ENCODE data around the gene VMAC.

VMAC gene

DNA sequence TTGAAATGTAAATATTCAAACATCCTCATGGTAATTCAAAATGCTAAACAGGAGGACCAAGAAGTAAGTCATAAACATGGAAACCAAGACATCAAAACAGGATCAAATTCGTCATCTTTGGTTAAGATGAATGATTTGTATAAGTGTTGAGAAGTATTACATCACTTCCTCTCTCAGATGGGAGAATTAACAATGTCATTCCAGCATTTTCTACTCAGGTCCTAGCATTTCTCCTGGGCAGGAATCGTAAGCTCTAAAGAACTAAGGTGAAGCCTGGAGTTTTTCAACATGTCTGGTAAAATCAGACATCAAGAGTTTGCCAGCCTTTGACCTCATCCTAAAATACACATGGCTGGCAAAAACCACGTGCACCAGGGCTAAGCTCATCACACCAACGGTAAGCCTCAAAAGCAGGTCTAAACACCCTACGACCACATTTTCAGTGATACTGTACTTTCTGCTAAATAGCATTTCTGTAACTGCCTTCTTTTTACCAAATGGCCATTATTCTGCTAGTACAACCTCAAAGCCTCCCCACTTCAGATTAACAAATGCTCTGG, 48.4 kb downstream of the VMAC start:
- H3K9ac ChIP-seq (ENCODE audit: insufficient read length), result peak overlapping the region; percentile 62
- peaks cover 10% of the 10 kb centered on the region; the same call in 1 of the 2 replicates for H3K36me3 ChIP-seq (ENCODE audit: insufficient read depth, low read length)
- no peak for TF ChIP-seq EZH2 (IDR thresholded peaks at IDR 0.05)
- no peak for TF ChIP-seq FOXP2 (optimal IDR thresholded peaks at IDR 0.05; ENCODE audit: control extremely low read depth, extremely low read length, insufficient read depth)
- no peak for TF ChIP-seq POLR2AphosphoS5 (IDR thresholded peaks at IDR 0.05; ENCODE audit: borderline replicate concordance, low read depth, low read length)
- H3K9me3 ChIP-seq (ENCODE audit: low read depth, low read length), result no peaks in the 10 kb centered on the region
- no peak overlapping the region; the same call in 1 of the 2 replicates for H3K4me3 ChIP-seq
- H3K27ac ChIP-seq, result peak overlapping the region; percentile 86
- DNase-seq (ENCODE audit: low read depth, low spot score), result no peak

DNA sequence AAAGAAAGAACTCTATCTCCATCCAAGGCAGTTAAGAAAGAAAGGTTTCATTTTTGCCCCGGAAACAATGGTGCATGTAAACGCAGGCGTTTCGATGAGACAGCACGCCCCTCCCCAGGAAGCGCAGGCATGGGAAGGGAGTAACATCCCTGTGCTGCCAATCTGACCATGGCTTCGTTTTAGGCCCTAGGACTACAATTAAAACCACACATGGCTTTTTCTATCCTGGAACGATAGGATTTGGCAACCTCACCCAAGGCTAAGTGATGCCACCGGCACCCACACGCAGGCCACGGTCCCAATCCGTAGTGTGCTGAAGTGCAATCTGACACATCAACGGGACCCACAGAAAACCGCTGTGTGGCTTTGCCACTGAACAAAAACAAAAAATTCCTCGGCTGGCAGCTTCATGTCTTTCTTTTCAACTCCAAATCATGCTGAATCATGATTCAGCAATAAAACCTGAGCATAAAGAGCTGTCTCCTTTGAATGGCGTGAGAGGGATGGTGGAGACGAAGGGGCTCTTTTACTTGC, 49.1 kb downstream of the VMAC start:
- Histone ChIP-seq H3K9ac (ENCODE audit: insufficient read length) (peak overlapping the region; percentile 62), H3K36me3 (ENCODE audit: insufficient read depth, low read length) (peaks cover 10% of the 10 kb centered on the region; the same call in 1 of the 2 replicates), H3K9me3 (ENCODE audit: low read depth, low read length) (no peaks in the 10 kb centered on the region), H3K4me3 (no peak overlapping the region; the same call in 1 of the 2 replicates), H3K27ac (peak overlapping the region; percentile 86)
- TF ChIP-seq EZH2 (IDR thresholded peaks at IDR 0.05) (no peak), FOXP2 (optimal IDR thresholded peaks at IDR 0.05; ENCODE audit: control extremely low read depth, extremely low read length, insufficient read depth) (no peak), POLR2AphosphoS5 (IDR thresholded peaks at IDR 0.05; ENCODE audit: borderline replicate concordance, low read depth, low read length) (no peak)
- DNase-seq (ENCODE audit: low read depth, low spot score), result no peak

DNA sequence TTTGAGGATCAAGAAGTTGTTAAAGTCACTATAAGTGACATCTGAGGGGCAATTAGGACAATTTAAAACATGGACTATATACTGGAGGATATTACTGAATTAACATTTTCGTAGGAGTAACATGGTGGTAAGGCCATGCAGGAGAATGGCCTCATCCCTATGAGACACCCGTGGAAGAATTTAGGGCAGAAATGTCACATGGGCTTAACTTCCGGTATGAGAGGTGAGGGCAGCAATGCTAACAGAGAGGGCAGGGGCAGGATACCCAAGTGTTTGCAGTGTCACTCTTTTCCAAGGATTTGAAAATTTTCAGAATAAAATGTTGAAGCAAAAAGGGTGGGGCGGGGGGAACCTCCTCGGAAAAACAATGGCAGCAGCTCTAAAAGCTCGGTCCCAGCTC, 49.6 kb downstream of the VMAC start:
- Histone ChIP-seq H3K36me3 (ENCODE audit: insufficient read depth, low read length) (peaks cover 10% of the 10 kb centered on the region; the same call in 1 of the 2 replicates), H3K9me3 (ENCODE audit: low read depth, low read length) (no peaks in the 10 kb centered on the region), H3K27ac (peak overlapping the region; percentile 86), H3K9ac (ENCODE audit: insufficient read length) (peak overlapping the region; percentile 62), H3K4me3 (0 out of 2 replicates have a peak overlapping the region, but pooled peaks have one; percentile 17)
- DNase-seq (ENCODE audit: low read depth, low spot score), result no peak
- TF ChIP-seq EZH2 (IDR thresholded peaks at IDR 0.05) (no peak), POLR2AphosphoS5 (IDR thresholded peaks at IDR 0.05; ENCODE audit: borderline replicate concordance, low read depth, low read length) (no peak), FOXP2 (optimal IDR thresholded peaks at IDR 0.05; ENCODE audit: control extremely low read depth, extremely low read length, insufficient read depth) (no peak)

DNA sequence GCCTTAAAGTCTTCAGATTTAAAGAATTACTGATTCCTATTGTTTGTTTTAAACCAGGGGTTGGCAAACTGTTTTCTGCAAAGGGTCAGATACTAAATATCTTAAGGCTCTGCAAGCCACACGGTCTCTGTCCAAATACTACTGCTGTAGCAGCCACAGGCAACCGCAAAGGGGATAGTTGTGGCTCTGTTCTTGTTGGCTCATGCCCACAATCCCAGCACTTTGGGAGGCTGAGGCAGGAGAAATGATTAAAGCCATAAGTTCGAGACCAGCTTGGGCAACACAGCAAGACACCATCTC, 50.9 kb downstream of the VMAC start:
- H3K4me3 ChIP-seq, result no peak overlapping the region
- H3K9ac ChIP-seq (ENCODE audit: insufficient read length), result no peak overlapping the region
- H3K36me3 ChIP-seq (ENCODE audit: insufficient read depth, low read length), result peaks cover 8% of the 10 kb centered on the region; the same call in 1 of the 2 replicates
- TF ChIP-seq POLR2AphosphoS5 (IDR thresholded peaks at IDR 0.05; ENCODE audit: borderline replicate concordance, low read depth, low read length), result no peak
- no peak for TF ChIP-seq FOXP2 (optimal IDR thresholded peaks at IDR 0.05; ENCODE audit: control extremely low read depth, extremely low read length, insufficient read depth)
- no peak for TF ChIP-seq EZH2 (IDR thresholded peaks at IDR 0.05)
- peak overlapping the region; percentile 12; the same call in 1 of the 2 replicates for H3K27ac ChIP-seq
- no peaks in the 10 kb centered on the region for H3K9me3 ChIP-seq (ENCODE audit: low read depth, low read length)
- no peak for DNase-seq (ENCODE audit: low read depth, low spot score)

DNA sequence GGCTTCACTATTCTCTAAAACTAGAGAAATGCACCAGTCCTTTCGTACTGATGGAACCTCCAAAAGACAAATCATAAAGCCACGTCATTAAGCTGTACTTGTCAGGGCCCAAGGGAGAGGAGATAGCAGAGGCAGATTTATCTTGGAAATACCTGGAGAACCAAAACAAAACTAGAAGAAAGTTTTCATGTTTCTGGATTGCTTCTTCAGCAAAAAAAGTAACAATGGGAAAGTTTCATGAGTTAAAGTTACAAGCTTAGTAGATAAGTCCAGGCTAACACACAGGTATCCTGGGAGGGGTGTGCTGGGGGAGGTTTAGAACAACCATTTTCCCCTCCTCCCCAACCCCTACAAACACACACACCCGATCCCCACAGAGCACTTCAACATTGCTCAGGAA, 51.7 kb downstream of the VMAC start:
- no peaks in the 10 kb centered on the region for H3K9me3 ChIP-seq (ENCODE audit: low read depth, low read length)
- no peak overlapping the region for H3K27ac ChIP-seq
- peaks cover 6% of the 10 kb centered on the region; the same call in 1 of the 2 replicates for H3K36me3 ChIP-seq (ENCODE audit: insufficient read depth, low read length)
- DNase-seq (ENCODE audit: low read depth, low spot score), result no peak
- TF ChIP-seq EZH2 (IDR thresholded peaks at IDR 0.05) (no peak), FOXP2 (optimal IDR thresholded peaks at IDR 0.05; ENCODE audit: control extremely low read depth, extremely low read length, insufficient read depth) (no peak), POLR2AphosphoS5 (IDR thresholded peaks at IDR 0.05; ENCODE audit: borderline replicate concordance, low read depth, low read length) (no peak)
- no peak overlapping the region for H3K9ac ChIP-seq (ENCODE audit: insufficient read length)
- H3K4me3 ChIP-seq, result no peak overlapping the region

DNA sequence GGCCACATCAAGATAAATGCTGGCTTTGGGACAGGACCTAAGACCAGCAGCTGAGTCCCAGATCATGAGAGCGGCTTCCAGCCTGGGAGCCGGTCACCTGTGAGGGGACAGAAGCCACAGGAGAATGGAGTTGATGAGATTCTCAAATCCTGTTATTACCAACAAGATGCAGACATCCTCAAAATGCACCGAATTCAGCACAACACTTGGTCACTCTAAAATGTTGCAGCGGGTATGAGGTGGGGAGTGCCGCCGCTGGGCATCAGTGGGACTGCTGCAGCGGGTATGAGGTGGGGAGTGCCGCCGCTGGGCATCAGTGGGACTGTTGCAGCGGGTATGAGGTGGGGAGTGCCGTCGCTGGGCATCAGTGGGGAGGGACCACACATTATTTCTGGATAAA, 52.1 kb downstream of the VMAC start:
- no peak for DNase-seq (ENCODE audit: low read depth, low spot score)
- TF ChIP-seq POLR2AphosphoS5 (IDR thresholded peaks at IDR 0.05; ENCODE audit: borderline replicate concordance, low read depth, low read length) (no peak), FOXP2 (optimal IDR thresholded peaks at IDR 0.05; ENCODE audit: control extremely low read depth, extremely low read length, insufficient read depth) (no peak), EZH2 (IDR thresholded peaks at IDR 0.05) (no peak)
- peaks cover 6% of the 10 kb centered on the region; the same call in 1 of the 2 replicates for H3K36me3 ChIP-seq (ENCODE audit: insufficient read depth, low read length)

DNA sequence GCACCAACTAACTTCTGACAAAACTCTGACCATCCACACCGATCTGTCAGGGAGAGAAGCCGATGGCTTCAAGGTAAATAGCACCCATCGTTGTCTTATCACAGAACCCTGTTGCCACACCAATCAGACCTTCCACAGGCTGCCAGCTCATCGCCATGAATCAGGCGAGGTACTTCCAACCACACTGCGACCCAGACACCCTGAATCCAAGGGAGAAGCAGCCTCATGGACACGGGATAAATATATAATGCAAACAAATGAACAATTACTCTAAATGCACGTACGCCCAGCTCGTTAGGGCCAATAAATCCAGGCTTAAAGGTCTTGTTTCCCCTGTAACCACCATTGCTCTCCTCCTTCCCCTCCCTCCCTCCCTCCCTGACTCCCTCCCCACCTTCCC, 52.5 kb downstream of the VMAC start:
- no peak overlapping the region for H3K27ac ChIP-seq
- TF ChIP-seq EZH2 (IDR thresholded peaks at IDR 0.05), result no peak
- no peak for TF ChIP-seq POLR2AphosphoS5 (IDR thresholded peaks at IDR 0.05; ENCODE audit: borderline replicate concordance, low read depth, low read length)
- no peak for TF ChIP-seq FOXP2 (optimal IDR thresholded peaks at IDR 0.05; ENCODE audit: control extremely low read depth, extremely low read length, insufficient read depth)
- peaks cover 6% of the 10 kb centered on the region; the same call in 1 of the 2 replicates for H3K36me3 ChIP-seq (ENCODE audit: insufficient read depth, low read length)
- no peaks in the 10 kb centered on the region for H3K9me3 ChIP-seq (ENCODE audit: low read depth, low read length)
- no peak overlapping the region for H3K4me3 ChIP-seq
- no peak overlapping the region for H3K9ac ChIP-seq (ENCODE audit: insufficient read length)
- DNase-seq (ENCODE audit: low read depth, low spot score), result no peak

More for the DNA sequence above, 52.1 kb downstream of the VMAC start:
- no peak overlapping the region for H3K27ac ChIP-seq
- H3K9me3 ChIP-seq (ENCODE audit: low read depth, low read length), result no peaks in the 10 kb centered on the region
- no peak overlapping the region for H3K9ac ChIP-seq (ENCODE audit: insufficient read length)
- H3K4me3 ChIP-seq, result no peak overlapping the region

DNA sequence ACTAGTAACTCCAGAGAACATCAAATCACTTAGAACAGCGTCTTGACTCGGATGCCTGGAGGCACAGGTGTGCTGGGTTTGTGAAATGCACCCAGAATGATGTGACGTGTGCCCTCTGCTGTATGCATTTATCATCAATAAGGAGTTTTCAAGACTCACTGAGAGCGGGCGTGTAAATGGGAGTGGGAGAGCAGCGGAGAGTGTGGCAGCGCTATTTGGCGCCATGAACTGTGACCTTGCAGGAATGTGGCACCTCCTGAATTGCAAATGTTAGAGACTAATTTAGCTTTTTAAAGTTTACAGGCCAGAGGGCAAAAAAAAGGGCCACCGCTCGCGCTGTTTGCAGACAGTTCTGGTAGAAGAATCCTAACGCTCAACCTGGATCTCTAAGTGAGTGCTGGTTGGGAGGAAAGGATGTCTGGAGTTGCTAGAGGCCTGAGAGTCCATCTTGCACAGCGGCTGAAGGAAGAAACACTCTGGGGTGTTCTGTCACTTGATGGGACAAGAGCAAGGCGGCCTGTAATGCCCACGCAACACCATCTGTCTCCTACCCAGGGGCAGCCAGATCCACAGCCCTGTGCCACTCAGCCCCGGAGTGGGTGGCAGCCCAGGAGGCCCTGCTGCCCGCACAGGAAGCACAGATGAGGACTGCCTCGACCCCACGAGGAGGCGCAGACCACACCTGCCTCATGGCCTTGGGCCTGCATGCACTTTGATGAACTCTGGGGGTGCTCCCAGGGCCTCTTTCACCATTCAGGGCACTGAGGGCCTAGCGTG, 53.6 kb downstream of the VMAC start:
- H3K9me3 ChIP-seq (ENCODE audit: low read depth, low read length), result no peaks in the 10 kb centered on the region
- H3K36me3 ChIP-seq (ENCODE audit: insufficient read depth, low read length), result peaks cover 6% of the 10 kb centered on the region; the same call in 1 of the 2 replicates
- no peak overlapping the region for H3K27ac ChIP-seq
- no peak overlapping the region for H3K9ac ChIP-seq (ENCODE audit: insufficient read length)
- no peak for TF ChIP-seq POLR2AphosphoS5 (IDR thresholded peaks at IDR 0.05; ENCODE audit: borderline replicate concordance, low read depth, low read length)
- no peak for TF ChIP-seq EZH2 (IDR thresholded peaks at IDR 0.05)
- no peak for TF ChIP-seq FOXP2 (optimal IDR thresholded peaks at IDR 0.05; ENCODE audit: control extremely low read depth, extremely low read length, insufficient read depth)
- no peak overlapping the region for H3K4me3 ChIP-seq
- no peak for DNase-seq (ENCODE audit: low read depth, low spot score)
